ENCODE data around the gene PDE3B.

The PDE3B gene

DNA sequence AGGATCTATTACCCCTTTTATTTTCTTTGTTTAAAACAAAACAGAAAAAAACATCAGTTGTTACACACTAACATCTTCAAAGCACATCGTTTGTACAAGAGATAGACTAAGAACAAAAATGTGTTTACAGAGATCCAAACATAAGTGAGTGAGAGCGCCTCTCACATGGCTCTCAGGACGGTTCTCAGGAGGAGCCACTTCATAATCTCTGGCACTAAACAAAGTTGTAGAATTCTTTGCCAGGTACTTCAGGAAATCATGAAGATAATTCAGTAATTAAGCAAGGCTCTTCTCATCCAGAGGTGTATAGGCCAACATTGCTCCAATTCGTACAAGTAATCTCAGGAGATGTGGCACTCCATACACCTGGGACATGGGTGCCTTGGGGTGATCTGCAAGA lies 29.8 kb downstream of the PDE3B start:
- Histone ChIP-seq H3K4me1 (ENCODE audit: low read length) (peaks cover 12% of the 10 kb centered on the region), H3K9ac (ENCODE audit: low read length) (no peak overlapping the region), H4K20me1 (ENCODE audit: insufficient read depth, low read length) (no peaks in the 10 kb centered on the region), H3K4me2 (ENCODE audit: low read length) (peak overlapping the region; percentile 45; the same call in 1 of the 2 replicates), H3K79me2 (ENCODE audit: low read length) (no peaks in the 10 kb centered on the region), H2AFZ (ENCODE audit: low read depth, low read length) (no peak overlapping the region), H3K4me3 (ENCODE audit: low read length) (no peak overlapping the region), H3K27ac (ENCODE audit: low read length) (0 out of 2 replicates have a peak overlapping the region, but pooled peaks have one; percentile 23), H3K27me3 (ENCODE audit: low read depth, low read length) (no peaks in the 10 kb centered on the region), H3K9me3 (ENCODE audit: insufficient read depth, low read length) (no peaks in the 10 kb centered on the region), H3K36me3 (replicated peaks; ENCODE audit: low read depth, low read length) (no peaks in the 10 kb centered on the region)
- no peak for TF ChIP-seq CTCF (IDR thresholded peaks at IDR 0.05; ENCODE audit: low read depth, low read length)
- TF ChIP-seq EZH2phosphoT487 (IDR thresholded peaks at IDR 0.05; ENCODE audit: low read depth), result no peak

DNA sequence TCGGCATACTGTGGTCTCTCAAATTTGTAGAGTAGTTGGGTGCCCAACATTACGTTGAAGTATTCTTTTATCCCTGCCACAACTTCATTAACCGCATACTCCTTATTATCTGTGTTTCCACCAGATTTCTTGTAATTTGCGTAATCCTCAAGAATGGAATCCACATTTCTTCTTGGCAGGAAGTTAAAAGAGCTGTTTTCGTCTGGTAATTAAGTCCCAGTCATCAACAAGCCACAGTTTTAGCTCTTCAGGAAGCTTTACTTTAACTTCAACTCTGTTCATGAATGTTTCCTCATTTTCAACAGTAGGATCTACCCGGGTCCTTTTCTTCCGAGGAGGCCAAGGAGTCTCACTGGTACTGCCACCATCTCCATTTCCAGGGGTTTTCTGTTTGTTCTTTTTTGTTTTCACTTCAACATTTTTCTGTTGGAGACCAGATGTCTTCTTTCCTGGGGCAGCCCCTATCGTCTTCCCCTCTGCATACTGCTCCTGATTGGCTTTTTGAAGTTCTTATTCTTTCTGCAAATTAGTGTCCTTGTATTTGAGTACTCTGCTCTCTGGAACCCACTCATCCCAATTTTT lies 30.3 kb downstream of the PDE3B start:
- H3K27ac ChIP-seq (ENCODE audit: low read length), result peak overlapping the region; percentile 23; the same call in 1 of the 2 replicates
- H3K4me2 ChIP-seq (ENCODE audit: low read length), result peak overlapping the region; percentile 45
- no peaks in the 10 kb centered on the region for H3K9me3 ChIP-seq (ENCODE audit: insufficient read depth, low read length)
- no peaks in the 10 kb centered on the region for H4K20me1 ChIP-seq (ENCODE audit: insufficient read depth, low read length)
- H3K4me1 ChIP-seq (ENCODE audit: low read length), result peaks cover 12% of the 10 kb centered on the region
- H3K4me3 ChIP-seq (ENCODE audit: low read length), result peak overlapping the region; percentile 21; the same call in 1 of the 2 replicates
- H2AFZ ChIP-seq (ENCODE audit: low read depth, low read length), result no peak overlapping the region
- no peaks in the 10 kb centered on the region for H3K79me2 ChIP-seq (ENCODE audit: low read length)
- no peak overlapping the region for H3K9ac ChIP-seq (ENCODE audit: low read length)
- no peaks in the 10 kb centered on the region for H3K27me3 ChIP-seq (ENCODE audit: low read depth, low read length)
- no peaks in the 10 kb centered on the region for H3K36me3 ChIP-seq (replicated peaks; ENCODE audit: low read depth, low read length)
- TF ChIP-seq EZH2phosphoT487 (IDR thresholded peaks at IDR 0.05; ENCODE audit: low read depth) (no peak), CTCF (IDR thresholded peaks at IDR 0.05; ENCODE audit: low read depth, low read length) (no peak)

GRCh38 chr11:14676068-14676467 lies 32.5 kb downstream of the PDE3B start:
- no peak overlapping the region for H2AFZ ChIP-seq (ENCODE audit: low read depth, low read length)
- H3K9me3 ChIP-seq (ENCODE audit: insufficient read depth, low read length), result no peaks in the 10 kb centered on the region
- no peaks in the 10 kb centered on the region for H4K20me1 ChIP-seq (ENCODE audit: insufficient read depth, low read length)
- H3K4me3 ChIP-seq (ENCODE audit: low read length), result no peak overlapping the region
- peaks cover 12% of the 10 kb centered on the region for H3K4me1 ChIP-seq (ENCODE audit: low read length)
- H3K9ac ChIP-seq (ENCODE audit: low read length), result no peak overlapping the region
- TF ChIP-seq EZH2phosphoT487 (IDR thresholded peaks at IDR 0.05; ENCODE audit: low read depth), result no peak
- no peak overlapping the region for H3K27ac ChIP-seq (ENCODE audit: low read length)
- no peaks in the 10 kb centered on the region for H3K36me3 ChIP-seq (replicated peaks; ENCODE audit: low read depth, low read length)
- no peaks in the 10 kb centered on the region for H3K27me3 ChIP-seq (ENCODE audit: low read depth, low read length)
- H3K79me2 ChIP-seq (ENCODE audit: low read length), result no peaks in the 10 kb centered on the region
- no peak overlapping the region for H3K4me2 ChIP-seq (ENCODE audit: low read length)

- H3K9me3 ChIP-seq (ENCODE audit: insufficient read depth, low read length), result no peaks in the 10 kb centered on the region
- H3K9ac ChIP-seq (ENCODE audit: low read length), result no peak overlapping the region
- peaks cover 12% of the 10 kb centered on the region for H3K4me1 ChIP-seq (ENCODE audit: low read length)
- H3K79me2 ChIP-seq (ENCODE audit: low read length), result no peaks in the 10 kb centered on the region
- H3K27me3 ChIP-seq (ENCODE audit: low read depth, low read length), result no peaks in the 10 kb centered on the region
- H3K36me3 ChIP-seq (replicated peaks; ENCODE audit: low read depth, low read length), result no peaks in the 10 kb centered on the region
- H3K4me3 ChIP-seq (ENCODE audit: low read length), result no peak overlapping the region
- no peaks in the 10 kb centered on the region for H4K20me1 ChIP-seq (ENCODE audit: insufficient read depth, low read length)
- no peak overlapping the region for H3K27ac ChIP-seq (ENCODE audit: low read length)
- H2AFZ ChIP-seq (ENCODE audit: low read depth, low read length), result no peak overlapping the region
- TF ChIP-seq CTCF (IDR thresholded peaks at IDR 0.05; ENCODE audit: low read depth, low read length) (no peak), EZH2phosphoT487 (IDR thresholded peaks at IDR 0.05; ENCODE audit: low read depth) (no peak)
- H3K4me2 ChIP-seq (ENCODE audit: low read length), result no peak overlapping the region
Measured at GRCh38 chr11:14677146-14677545, 33.5 kb downstream of the PDE3B start.
